Panc1 (cell line): ENCODE measurements around the gene HES1.

Experiments
- SIN3A ChIP-seq: IDR thresholded peaks from 2 replicates; pipeline ENCODE4 v1.6.1; 2012; ENCODE audit warnings: low read depth, mild to moderate bottlenecking, low read length, moderate library complexity, borderline replicate concordance; ENCODE audit not compliant: insufficient read depth
- TF ChIP-seq, protein P1 (sequence below): fragments of 450-650 bp; IDR thresholded peaks from 2 replicates; pipeline ENCODE4 v1.5.1; 2017; ENCODE audit warnings: mild to moderate bottlenecking
- TF ChIP-seq, protein P2 (sequence below), 2 experiments: IDR thresholded peaks; 2 replicates each; pipeline ENCODE4 v1.6.1; 2011 to 2012; ENCODE audit warnings: low read depth in 2 of 2, control low read depth in 1 of 2, low read length in 1 of 2, mild to moderate bottlenecking in 1 of 2, moderate library complexity in 1 of 2; ENCODE audit not compliant: insufficient read depth in 1 of 2

DNA sequence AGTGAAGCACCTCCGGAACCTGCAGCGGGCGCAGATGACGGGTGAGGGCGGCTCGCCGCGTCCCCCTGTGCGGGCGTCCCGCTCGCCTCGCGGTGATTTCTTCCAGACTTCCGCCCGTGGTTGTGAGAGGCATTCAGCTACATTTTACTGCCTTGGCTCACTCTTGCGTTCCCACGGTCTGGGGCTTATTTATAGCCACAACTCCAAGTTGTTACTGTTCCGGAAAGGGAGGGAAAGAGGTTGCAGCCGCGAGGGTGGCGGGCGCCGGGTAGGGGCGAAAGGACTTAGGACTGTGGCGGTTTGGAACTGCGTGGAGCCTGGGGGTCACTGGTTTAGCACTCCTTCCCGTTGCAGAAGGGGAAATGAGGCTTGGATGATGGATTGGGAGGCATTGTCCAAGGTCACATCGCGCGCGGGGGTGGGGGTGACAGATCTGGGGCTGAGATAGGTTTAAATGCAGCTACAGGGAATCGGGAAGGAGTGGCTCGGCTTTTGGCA lies 1.1 kb downstream of the HES1 start:
- TF ChIP-seq, protein P1, sequence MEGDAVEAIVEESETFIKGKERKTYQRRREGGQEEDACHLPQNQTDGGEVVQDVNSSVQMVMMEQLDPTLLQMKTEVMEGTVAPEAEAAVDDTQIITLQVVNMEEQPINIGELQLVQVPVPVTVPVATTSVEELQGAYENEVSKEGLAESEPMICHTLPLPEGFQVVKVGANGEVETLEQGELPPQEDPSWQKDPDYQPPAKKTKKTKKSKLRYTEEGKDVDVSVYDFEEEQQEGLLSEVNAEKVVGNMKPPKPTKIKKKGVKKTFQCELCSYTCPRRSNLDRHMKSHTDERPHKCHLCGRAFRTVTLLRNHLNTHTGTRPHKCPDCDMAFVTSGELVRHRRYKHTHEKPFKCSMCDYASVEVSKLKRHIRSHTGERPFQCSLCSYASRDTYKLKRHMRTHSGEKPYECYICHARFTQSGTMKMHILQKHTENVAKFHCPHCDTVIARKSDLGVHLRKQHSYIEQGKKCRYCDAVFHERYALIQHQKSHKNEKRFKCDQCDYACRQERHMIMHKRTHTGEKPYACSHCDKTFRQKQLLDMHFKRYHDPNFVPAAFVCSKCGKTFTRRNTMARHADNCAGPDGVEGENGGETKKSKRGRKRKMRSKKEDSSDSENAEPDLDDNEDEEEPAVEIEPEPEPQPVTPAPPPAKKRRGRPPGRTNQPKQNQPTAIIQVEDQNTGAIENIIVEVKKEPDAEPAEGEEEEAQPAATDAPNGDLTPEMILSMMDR, result no peak
- TF ChIP-seq, protein P2, sequence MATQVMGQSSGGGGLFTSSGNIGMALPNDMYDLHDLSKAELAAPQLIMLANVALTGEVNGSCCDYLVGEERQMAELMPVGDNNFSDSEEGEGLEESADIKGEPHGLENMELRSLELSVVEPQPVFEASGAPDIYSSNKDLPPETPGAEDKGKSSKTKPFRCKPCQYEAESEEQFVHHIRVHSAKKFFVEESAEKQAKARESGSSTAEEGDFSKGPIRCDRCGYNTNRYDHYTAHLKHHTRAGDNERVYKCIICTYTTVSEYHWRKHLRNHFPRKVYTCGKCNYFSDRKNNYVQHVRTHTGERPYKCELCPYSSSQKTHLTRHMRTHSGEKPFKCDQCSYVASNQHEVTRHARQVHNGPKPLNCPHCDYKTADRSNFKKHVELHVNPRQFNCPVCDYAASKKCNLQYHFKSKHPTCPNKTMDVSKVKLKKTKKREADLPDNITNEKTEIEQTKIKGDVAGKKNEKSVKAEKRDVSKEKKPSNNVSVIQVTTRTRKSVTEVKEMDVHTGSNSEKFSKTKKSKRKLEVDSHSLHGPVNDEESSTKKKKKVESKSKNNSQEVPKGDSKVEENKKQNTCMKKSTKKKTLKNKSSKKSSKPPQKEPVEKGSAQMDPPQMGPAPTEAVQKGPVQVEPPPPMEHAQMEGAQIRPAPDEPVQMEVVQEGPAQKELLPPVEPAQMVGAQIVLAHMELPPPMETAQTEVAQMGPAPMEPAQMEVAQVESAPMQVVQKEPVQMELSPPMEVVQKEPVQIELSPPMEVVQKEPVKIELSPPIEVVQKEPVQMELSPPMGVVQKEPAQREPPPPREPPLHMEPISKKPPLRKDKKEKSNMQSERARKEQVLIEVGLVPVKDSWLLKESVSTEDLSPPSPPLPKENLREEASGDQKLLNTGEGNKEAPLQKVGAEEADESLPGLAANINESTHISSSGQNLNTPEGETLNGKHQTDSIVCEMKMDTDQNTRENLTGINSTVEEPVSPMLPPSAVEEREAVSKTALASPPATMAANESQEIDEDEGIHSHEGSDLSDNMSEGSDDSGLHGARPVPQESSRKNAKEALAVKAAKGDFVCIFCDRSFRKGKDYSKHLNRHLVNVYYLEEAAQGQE (IDR thresholded peaks at IDR 0.05; ENCODE audit: insufficient read depth in 1 of 2, low read depth in 2 of 2, low read length in 1 of 2), result no peak
- no peak; the same call in 1 of the 2 replicates for TF ChIP-seq SIN3A
